IMR-90 (cell line): ENCODE measurements around the gene COL25A1. TPM values are rescaled to one million over a fixed set of nuclear protein-coding genes. Genes with fewer than 3 reads are reported as not detected.

Source experiments
- ATAC-seq: fragments of 200-7000 bp; cut with Tn5 transposase; 2 replicates; pipeline ENCODE4 v1.9.1; 2020; ENCODE audit warnings: low read depth, mild to moderate bottlenecking, moderate library complexity
- BruUV-seq: library from RNA; stranded (reverse); fragments of 400-500 nt; replicated peaks from 2 replicates; lab custom pipeline; 2021; lab: Mats Ljungman, UMichigan
- CTCF ChIA-PET: fragments of 300-600 bp; formaldehyde crosslinking; extraction: SDS; loops from one replicate; lab custom pipeline; 2021; ENCODE audit warnings: antibody characterized with exemption; lab: Yijun Ruan, JAX
- POLR2A ChIA-PET: fragments of 300-600 bp; sonication (Branson Sonifier 250); formaldehyde crosslinking; loops from one replicate; lab custom pipeline; 2022; ENCODE audit warnings: antibody characterized with exemption; ENCODE audit not compliant: unreplicated experiment; lab: Charles Lee
- DNase-seq: peaks from one replicate; pipeline ENCODE4 v3.0.0; 2013
- H2AFZ ChIP-seq: replicated peaks from 2 replicates; pipeline ENCODE3; 2013; ENCODE audit warnings: low read length, mild to moderate bottlenecking; ENCODE audit not compliant: poor library complexity
- H2AK5ac ChIP-seq: 2 replicates; pipeline ENCODE4 v1.6.1; 2013; ENCODE audit warnings: low read depth, low read length, inconsistent platforms
- H2AK9ac ChIP-seq: replicated peaks from 2 replicates; pipeline ENCODE3; 2013; ENCODE audit warnings: mild to moderate bottlenecking, low read depth, low read length, moderate library complexity; ENCODE audit not compliant: poor library complexity
- H2BK120ac ChIP-seq: 2 replicates; pipeline ENCODE4 v1.6.1; 2013; ENCODE audit warnings: low read depth, low read length, inconsistent platforms
- H2BK15ac ChIP-seq: 3 replicates; pipeline ENCODE4 v1.6.1; 2013; ENCODE audit warnings: low read depth, low read length, inconsistent platforms
- H2BK20ac ChIP-seq: 2 replicates; pipeline ENCODE4 v1.6.1; 2013; ENCODE audit warnings: low read depth, mild to moderate bottlenecking, inconsistent platforms, low read length, moderate library complexity
- H2BK5ac ChIP-seq: 2 replicates; pipeline ENCODE4 v1.6.1; 2013; ENCODE audit warnings: mild to moderate bottlenecking, low read depth, low read length, inconsistent platforms; ENCODE audit not compliant: poor library complexity, severe bottlenecking
- H3K14ac ChIP-seq: replicated peaks from 2 replicates; pipeline ENCODE4 v1.6.1; 2013; ENCODE audit warnings: low read depth, low read length, inconsistent platforms
- H3K18ac ChIP-seq: 2 replicates; pipeline ENCODE4 v1.6.1; 2013; ENCODE audit warnings: low read depth, low read length, control low read depth
- H3K23ac ChIP-seq: 2 replicates; pipeline ENCODE4 v1.6.1; 2013; ENCODE audit warnings: low read depth, low read length, inconsistent platforms
- H3K27ac ChIP-seq: 2 replicates; pipeline ENCODE4 v1.5.1; 2013; ENCODE audit warnings: mild to moderate bottlenecking, control low read depth, low read length; ENCODE audit not compliant: insufficient read depth
- H3K27me3 ChIP-seq: 2 replicates; pipeline ENCODE4 v1.6.1; 2013; ENCODE audit warnings: low read length; ENCODE audit not compliant: control insufficient read depth, insufficient read depth
- H3K36me3 ChIP-seq: 2 replicates; pipeline ENCODE4 v1.6.1; 2013; ENCODE audit warnings: low read length, mixed read lengths; ENCODE audit not compliant: control insufficient read depth, insufficient read depth
- H3K4ac ChIP-seq: 2 replicates; pipeline ENCODE4 v1.6.1; 2013; ENCODE audit warnings: low read depth, low read length, inconsistent platforms
- H3K4me1 ChIP-seq: 2 replicates; pipeline ENCODE4 v1.6.1; 2013; ENCODE audit warnings: low read length, mixed read lengths; ENCODE audit not compliant: control insufficient read depth, insufficient read depth
- H3K4me2 ChIP-seq: 2 replicates; pipeline ENCODE4 v1.6.1; 2013; ENCODE audit warnings: low read depth, mild to moderate bottlenecking, control low read depth, low read length, moderate library complexity
- H3K4me3 ChIP-seq: 2 replicates; pipeline ENCODE4 v1.5.1; 2013; ENCODE audit warnings: low read depth, mild to moderate bottlenecking, control low read depth, low read length, moderate library complexity; ENCODE audit not compliant: insufficient read depth
- H3K56ac ChIP-seq: 2 replicates; pipeline ENCODE4 v1.6.1; 2013; ENCODE audit warnings: low read length, inconsistent platforms; ENCODE audit not compliant: insufficient read depth; ENCODE audit errors: extremely low read depth
- H3K79me1 ChIP-seq, 2 experiments: 2 replicates each; pipeline ENCODE4 v1.6.1; 2013; ENCODE audit warnings: low read length in 2 of 2, inconsistent platforms in 1 of 2, low read depth in 1 of 2
- H3K9ac ChIP-seq: 2 replicates; pipeline ENCODE4 v1.6.1; 2013; ENCODE audit warnings: low read depth, low read length, control low read depth
- H3K9me1 ChIP-seq: 2 replicates; pipeline ENCODE4 v1.6.1; 2013; ENCODE audit warnings: low read length, inconsistent platforms; ENCODE audit not compliant: insufficient read depth
- H3K9me3 ChIP-seq: 2 replicates; pipeline ENCODE4 v1.6.1; 2013; ENCODE audit warnings: low read length; ENCODE audit not compliant: control insufficient read depth, insufficient read depth
- H4K20me1 ChIP-seq: 2 replicates; pipeline ENCODE4 v1.6.1; 2013; ENCODE audit warnings: low read length, inconsistent platforms; ENCODE audit not compliant: insufficient read depth
- H4K5ac ChIP-seq: 2 replicates; pipeline ENCODE4 v1.6.1; 2013; ENCODE audit warnings: mild to moderate bottlenecking, low read depth, low read length, control low read depth
- H4K8ac ChIP-seq, 2 experiments: 2 replicates each; pipeline ENCODE4 v1.6.1; 2013; ENCODE audit warnings: low read depth in 2 of 2, low read length in 2 of 2, control low read depth in 1 of 2, inconsistent platforms in 1 of 2
- H4K91ac ChIP-seq: 2 replicates; pipeline ENCODE4 v1.6.1; 2013; ENCODE audit warnings: low read depth, low read length, inconsistent platforms; ENCODE audit not compliant: insufficient read depth
- BHLHE40 ChIP-seq: fragments of 150-350 bp; IDR thresholded peaks from 2 replicates; pipeline ENCODE4 v1.6.1; 2016; ENCODE audit warnings: mild to moderate bottlenecking, low read depth, low read length
- CEBPB ChIP-seq: IDR thresholded peaks from 2 replicates; pipeline ENCODE4 v1.6.1; 2012; ENCODE audit warnings: low read depth, low read length, improper control_type of control experiment
- CHD1 ChIP-seq: IDR thresholded peaks from 2 replicates; pipeline ENCODE4 v1.6.1; 2012; ENCODE audit warnings: low read depth, low read length, improper control_type of control experiment
- CTCF ChIP-seq: conservative IDR thresholded peaks from 2 replicates; pipeline ENCODE4 v1.5.1; 2012; ENCODE audit warnings: mild to moderate bottlenecking, low read depth, low read length, improper control_type of control experiment
- ELK1 ChIP-seq: fragments of 150-350 bp; IDR thresholded peaks from 2 replicates; pipeline ENCODE4 v1.6.1; 2016; ENCODE audit warnings: low read depth, mild to moderate bottlenecking, low read length, moderate library complexity, borderline replicate concordance
- FOS ChIP-seq: fragments of 150-350 bp; IDR thresholded peaks from 2 replicates; pipeline ENCODE4 v1.6.1; 2016; ENCODE audit warnings: low read depth, low read length
- MAFK ChIP-seq: IDR thresholded peaks from 2 replicates; pipeline ENCODE4 v1.6.1; 2012; ENCODE audit warnings: low read depth, low read length, improper control_type of control experiment
- MAZ ChIP-seq: IDR thresholded peaks from 2 replicates; pipeline ENCODE4 v1.6.1; 2012; ENCODE audit warnings: low read depth, mild to moderate bottlenecking, low read length, improper control_type of control experiment, moderate library complexity, borderline replicate concordance
- MXI1 ChIP-seq: IDR thresholded peaks from 2 replicates; pipeline ENCODE4 v1.6.1; 2012; ENCODE audit warnings: low read depth, mild to moderate bottlenecking, low read length, moderate library complexity, borderline replicate concordance
- NFE2L2 ChIP-seq: fragments of 150-350 bp; IDR thresholded peaks from 2 replicates; pipeline ENCODE4 v1.6.1; 2016; ENCODE audit warnings: low read depth, mild to moderate bottlenecking, low read length
- POLR2A ChIP-seq: IDR thresholded peaks from 2 replicates; pipeline ENCODE4 v1.6.1; 2012; ENCODE audit warnings: mild to moderate bottlenecking, low read depth, low read length
- RAD21 ChIP-seq: IDR thresholded peaks from 2 replicates; pipeline ENCODE4 v1.6.1; 2012; ENCODE audit warnings: low read length, improper control_type of control experiment
- RCOR1 ChIP-seq: IDR thresholded peaks from 2 replicates; pipeline ENCODE4 v1.6.1; 2012; ENCODE audit warnings: mild to moderate bottlenecking, low read length, improper control_type of control experiment; ENCODE audit not compliant: insufficient replicate concordance
- RFX5 ChIP-seq: IDR thresholded peaks from 2 replicates; pipeline ENCODE4 v1.8.0; 2012; ENCODE audit warnings: low read depth, mild to moderate bottlenecking, low read length, moderate library complexity
- SMC3 ChIP-seq: fragments of 150-350 bp; IDR thresholded peaks from 2 replicates; pipeline ENCODE4 v1.6.1; 2016; ENCODE audit warnings: low read depth, mild to moderate bottlenecking, antibody characterized with exemption, low read length, moderate library complexity
- USF2 ChIP-seq: fragments of 150-350 bp; IDR thresholded peaks from 2 replicates; pipeline ENCODE4 v1.6.1; 2017; ENCODE audit warnings: mild to moderate bottlenecking, antibody characterized with exemption, low read length, low read depth
- WGBS, 2 experiments: methylation state at CpG; one replicate each; pipeline versions ENCODE4 v1.1.5 to v1.1.7; 2013; ENCODE audit warnings: missing lambda C conversion rate in 2 of 2; ENCODE audit not compliant: insufficient read length in 1 of 2; ENCODE audit errors: extremely low coverage in 2 of 2; 5-methylcytosine and 5-hydroxymethylcytosine counted together
- dilution Hi-C: fragments of 300-500 bp; cut with HindIII; formaldehyde crosslinking; loops from one replicate; pipeline ENCODE4 v1.14.3; 2018; ENCODE audit warnings: low sequenced_read_pairs; ENCODE audit not compliant: unreplicated experiment
- in situ Hi-C: fragments of 300-500 bp; cut with MboI; formaldehyde crosslinking; loops from 3 replicates; pipeline ENCODE4 v1.14.3; 2019; ENCODE audit warnings: low sequenced_read_pairs, inconsistent platforms, mixed read lengths
- intact Hi-C: fragments of 100-400 bp; cut with micrococcal nuclease; formaldehyde crosslinking; loops from 2 replicates; pipeline ENCODE4 v1.10.0; 2022
- polyA plus RNA-seq, 3 experiments: library from polyadenylated mRNA; depleted of rRNA; stranded (reverse); fragments of >200 nt; gene quantifications; 2 replicates each; pipeline ENCODE4 v1.2.3, GENCODE V29; 2012; ENCODE audit warnings: low replicate concordance in 1 of 3
- total RNA-seq: library from RNA; depleted of rRNA; stranded (reverse); fragments of >200 nt; gene quantifications from 2 replicates; pipeline ENCODE4 v1.2.3, GENCODE V29; 2012

The COL25A1 gene
- total and polyA plus RNA-seq, 2 of the 4 experiments (the other 2 are of a cell fraction), result under 0.01 to 0.05 TPM

- WGBS, 2 experiments, result no CpG with 5 or more reads among the region's 2 CpGs
- no peak overlapping the region for H2BK5ac ChIP-seq
- H3K23ac ChIP-seq, result no peak overlapping the region
- no peaks in the 10 kb centered on the region for H3K79me1 ChIP-seq
- POLR2A ChIA-PET, result no interaction called here
- no peak overlapping the region for H3K4ac ChIP-seq
- no peaks in the 10 kb centered on the region for H3K27me3 ChIP-seq
- no peak overlapping the region for H2AFZ ChIP-seq
- BruUV-seq, result no TSS peak
- no peak overlapping the region for H3K27ac ChIP-seq
- dilution Hi-C loops, result no loop called here
- no peak overlapping the region for H3K18ac ChIP-seq
- no peak for TF ChIP-seq CHD1
- TF ChIP-seq ELK1, result no peak
- no peak for TF ChIP-seq MAZ
- TF ChIP-seq USF2, result no peak
- no peak for TF ChIP-seq RCOR1
- TF ChIP-seq CEBPB, result no peak
- TF ChIP-seq RAD21, result no peak
- TF ChIP-seq POLR2A, result no peak
- TF ChIP-seq SMC3, result no peak
- no peak for TF ChIP-seq BHLHE40
- TF ChIP-seq NFE2L2, result no peak
- no peak for TF ChIP-seq MAFK
- TF ChIP-seq CTCF, result no peak
- no peak for TF ChIP-seq FOS
- no peak for TF ChIP-seq MXI1
- TF ChIP-seq RFX5, result no peak
- no peaks in the 10 kb centered on the region for H3K9me1 ChIP-seq
- H2BK20ac ChIP-seq, result no peak overlapping the region
- no peak overlapping the region for H2AK9ac ChIP-seq
- no peak overlapping the region for H4K8ac ChIP-seq
- H4K91ac ChIP-seq, result no peak overlapping the region
- ATAC-seq (no peak), DNase-seq (no peak)
- H2AK5ac ChIP-seq, result no peak overlapping the region
- H2BK15ac ChIP-seq, result no peak overlapping the region
- in situ Hi-C loops, result no loop called here
- no peaks in the 10 kb centered on the region for H3K4me1 ChIP-seq
- no peak overlapping the region for H2BK120ac ChIP-seq
- no peaks in the 10 kb centered on the region for H3K9me3 ChIP-seq
- H3K56ac ChIP-seq, result no peak overlapping the region
- no peak overlapping the region for H3K14ac ChIP-seq
- CTCF ChIA-PET, result no interaction called here
- intact Hi-C loops, result no loop called here
- H3K4me2 ChIP-seq, result no peak overlapping the region
- no peak overlapping the region for H3K9ac ChIP-seq
- H4K20me1 ChIP-seq, result no peaks in the 10 kb centered on the region
- H3K4me3 ChIP-seq, result no peak overlapping the region
- no peaks in the 10 kb centered on the region for H3K36me3 ChIP-seq
- no peak overlapping the region for H4K5ac ChIP-seq
Observed at GRCh38 chr4:108920395-108921087, 381.9 kb downstream of the COL25A1 start.
